ENCODE results near the gene NR2C1. TPM values are rescaled to one million over a fixed set of nuclear protein-coding genes. Genes with fewer than 3 reads are reported as not detected.
"Not testable (repeated sequence)": the region's sequence is repeated elsewhere in the genome, so short reads cannot be mapped to it uniquely, and the experiment has no call there.

NR2C1 gene
- total RNA-seq, 1 donor from 2014 or later: 28.5 TPM

DNA sequence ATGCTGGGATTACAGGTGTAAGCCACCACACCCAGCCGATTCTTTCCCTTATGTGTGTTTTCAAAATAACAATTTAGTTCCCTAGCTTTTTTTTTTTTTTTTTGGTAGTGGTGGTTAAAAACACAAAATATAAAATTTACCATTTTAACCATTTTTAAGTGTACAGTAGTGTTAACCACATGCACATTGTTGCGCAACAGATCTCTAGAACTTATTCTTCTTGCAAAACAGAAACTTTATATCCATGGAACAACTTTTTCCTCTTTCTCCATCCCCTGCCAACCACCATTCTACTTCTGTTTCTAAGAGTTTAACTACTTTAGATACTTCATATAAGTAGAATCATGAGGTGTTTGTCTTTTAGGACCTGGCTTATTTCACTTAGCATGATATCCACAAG lies 68.8 kb downstream of the NR2C1 start:
- intact Hi-C loops (cut with micrococcal nuclease): no loop called here

GRCh38 chr12:95003921-95004272 lies 69.5 kb downstream of the NR2C1 start:
- intact Hi-C loops (cut with micrococcal nuclease): loop anchor here (1.0 to 2.0 kb wide), 7 partner anchors 15 to 1327 kb away; partner anchors contain the start of genes CRADD, FGD6, METAP2 and NR2C1

DNA sequence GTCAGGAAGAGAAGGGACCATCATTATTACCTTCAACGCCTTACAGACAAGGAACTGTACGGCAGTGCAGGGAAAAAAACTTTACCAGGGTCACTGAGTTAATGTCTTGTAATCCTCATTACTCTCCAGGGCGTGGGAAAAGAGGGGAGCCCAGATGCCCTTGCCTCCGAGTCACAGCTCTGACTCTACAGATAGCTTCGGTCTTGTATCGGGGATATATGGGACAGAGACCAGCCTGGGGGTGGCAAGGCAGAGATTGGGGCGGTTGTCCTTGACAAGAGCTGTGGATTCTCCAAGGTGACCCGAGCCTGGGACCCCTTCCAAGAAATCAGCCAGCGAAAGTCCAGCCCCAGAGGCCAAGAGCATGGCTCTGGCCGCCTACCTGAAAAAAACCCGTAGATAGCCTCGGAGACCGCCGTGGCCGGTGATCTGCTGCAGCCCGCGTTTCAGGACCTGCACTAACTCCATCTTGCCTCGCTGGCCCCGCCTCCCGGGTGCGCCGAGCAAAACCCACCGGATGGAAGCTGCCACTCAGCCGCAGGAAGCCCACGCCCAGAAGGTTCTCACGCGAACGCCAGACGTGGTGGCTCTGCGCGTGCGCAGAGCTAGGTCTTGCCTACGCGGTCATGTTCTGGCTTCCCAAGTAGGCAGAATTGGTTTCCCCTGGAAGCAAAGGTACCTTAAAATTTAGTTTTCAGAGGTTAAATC lies 70.1 kb downstream of the NR2C1 start, which contains the start of gene NDUFA12:
TSS of gene NDUFA12 (minus strand) at position 485 of the 708 bp plus-strand sequence. CDS start at position 468, 17 bp downstream.
- intact Hi-C loops (cut with micrococcal nuclease): loop anchor here (1.0 to 2.0 kb wide), 7 partner anchors 15 to 1326 kb away; partner anchors contain the start of genes CRADD, FGD6, METAP2 and NR2C1

DNA sequence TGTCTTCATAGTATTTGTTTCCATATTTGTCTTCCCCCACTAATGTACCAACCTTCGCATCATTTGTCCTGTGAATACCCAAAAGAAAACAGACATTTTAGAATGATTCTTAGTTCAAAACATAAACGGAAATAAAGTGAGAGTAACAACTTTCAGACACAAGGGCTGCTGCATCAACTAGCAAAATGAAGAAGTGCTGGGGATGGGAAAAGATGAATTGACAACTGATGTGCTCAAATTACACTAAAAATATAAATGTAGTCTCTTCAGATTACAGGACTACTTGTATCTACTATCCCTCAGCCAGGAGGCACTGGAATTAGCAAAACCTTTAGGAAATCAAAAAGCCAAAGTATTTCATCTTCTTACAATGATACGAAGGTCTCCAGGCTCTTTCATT lies 70.7 kb downstream of the NR2C1 start:
- intact Hi-C loops (cut with micrococcal nuclease): loop anchor here (1.0 to 2.0 kb wide), 7 partner anchors 14 to 1325 kb away; partner anchors contain the start of genes CRADD, FGD6, METAP2 and NR2C1

DNA sequence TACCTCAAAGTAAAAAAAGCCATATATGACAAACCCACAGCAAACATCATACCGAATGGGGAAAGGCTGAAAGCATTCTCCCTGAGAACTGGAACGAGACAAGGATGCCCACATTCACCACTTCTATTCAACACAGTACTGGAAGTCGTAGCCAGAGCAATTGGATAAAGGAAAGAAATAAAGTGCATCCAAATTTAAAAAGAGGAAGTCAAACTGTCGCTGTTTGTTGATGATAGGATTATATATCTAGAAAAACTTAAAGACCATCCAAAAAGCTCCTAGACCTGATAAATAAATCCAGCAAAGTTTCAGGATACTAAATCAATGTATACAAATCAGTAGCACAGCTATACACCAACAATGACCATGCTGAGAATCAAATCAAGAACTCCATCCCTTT lies 75.1 kb downstream of the NR2C1 start:
- intact Hi-C loops (cut with micrococcal nuclease): no loop called here

DNA sequence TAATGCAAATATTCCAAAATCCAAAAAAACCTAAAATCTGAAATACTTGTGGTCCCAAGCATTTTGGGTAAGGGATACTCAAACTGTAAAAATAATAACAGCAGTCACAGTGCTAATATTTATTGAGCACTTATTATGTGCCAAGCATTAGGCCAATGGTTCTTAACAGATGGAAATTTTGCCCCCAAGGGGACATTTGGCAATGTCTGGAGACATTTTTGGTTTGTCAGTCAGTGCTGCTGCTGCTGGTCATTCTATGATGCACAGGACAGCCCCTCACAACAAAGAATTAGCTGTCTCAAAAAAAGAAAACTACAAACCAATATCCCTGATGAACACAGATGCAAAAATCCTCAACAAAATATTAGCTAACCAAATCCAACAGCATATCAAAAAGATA lies 75.7 kb downstream of the NR2C1 start:
- intact Hi-C loops (cut with micrococcal nuclease): no loop called here

DNA sequence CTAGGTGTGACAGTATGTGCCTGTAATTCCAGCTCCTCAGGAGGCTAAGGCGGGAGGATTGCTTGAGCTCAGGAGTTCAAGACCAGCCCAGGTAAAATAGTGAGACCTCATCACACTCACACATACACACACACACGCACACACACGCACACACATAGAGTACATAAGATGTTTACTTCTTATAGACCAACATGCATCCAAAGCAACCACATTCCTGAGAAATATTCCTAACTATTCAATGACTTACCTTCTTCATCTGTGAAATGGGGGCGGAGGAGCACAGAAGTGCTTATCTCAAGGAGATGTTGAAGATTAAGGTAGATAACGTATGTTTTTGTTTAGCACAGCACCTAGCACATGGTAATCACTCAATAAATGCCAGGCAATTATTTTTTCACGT lies 76.4 kb downstream of the NR2C1 start:
- intact Hi-C loops (cut with micrococcal nuclease): no loop called here

DNA sequence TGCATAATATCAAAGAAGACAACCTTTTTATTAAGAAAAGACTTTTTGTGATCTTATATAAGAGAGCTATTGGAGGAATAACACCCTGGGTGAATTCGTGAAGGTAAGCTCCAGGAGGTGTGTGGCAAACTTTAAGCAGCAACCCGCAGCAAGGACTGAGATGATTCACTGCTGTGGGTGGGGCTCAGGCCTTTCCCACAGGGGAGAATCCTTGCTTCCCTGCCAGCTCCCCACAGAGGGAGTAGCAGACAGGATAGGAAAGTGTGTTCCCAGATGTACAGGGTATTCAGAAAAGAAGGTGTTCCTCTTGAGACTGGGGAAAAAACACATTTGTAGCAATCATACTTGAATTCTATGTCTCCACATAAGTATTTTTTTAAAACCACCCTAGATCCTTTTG lies 79.1 kb downstream of the NR2C1 start:
- intact Hi-C loops (cut with micrococcal nuclease): no loop called here

DNA sequence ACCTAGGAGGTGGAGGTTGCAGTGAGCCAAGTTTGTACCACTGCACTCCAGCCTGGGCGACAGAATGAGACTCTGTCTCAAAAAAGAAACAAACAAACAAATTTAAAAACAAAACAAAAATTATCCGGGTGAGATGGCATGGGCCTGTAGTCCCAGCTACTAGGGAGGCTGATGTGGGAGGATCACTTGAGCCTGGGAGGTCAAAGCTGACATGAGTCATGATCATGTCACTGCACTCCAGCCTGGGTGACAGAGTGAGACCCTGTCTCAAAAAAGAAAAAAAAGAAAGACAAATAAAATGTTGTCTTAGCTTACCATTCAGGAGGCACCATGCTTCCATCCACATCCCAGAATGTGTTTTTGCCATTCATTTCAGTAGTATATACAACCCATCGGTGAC lies 79.6 kb downstream of the NR2C1 start:
- intact Hi-C loops (cut with micrococcal nuclease): not testable (repeated sequence)

DNA sequence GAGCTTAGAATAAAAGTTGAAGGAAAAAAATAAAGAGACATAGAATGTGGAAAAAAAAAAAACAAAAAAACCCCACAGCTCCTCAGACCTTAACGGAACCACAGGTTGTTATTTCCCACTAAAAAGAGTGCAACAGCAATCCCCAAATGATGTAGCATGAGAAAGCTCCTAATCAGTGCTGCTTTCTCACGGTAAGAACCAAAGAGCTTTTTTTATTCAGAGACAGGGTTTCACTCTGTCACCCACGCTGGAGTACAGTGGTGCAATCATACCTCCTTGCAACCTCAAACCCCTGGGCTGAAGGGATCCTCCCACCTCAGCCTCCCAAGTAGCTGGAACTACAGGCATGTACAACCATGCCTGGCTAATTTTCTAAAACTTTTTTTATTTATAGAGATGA lies 83.2 kb downstream of the NR2C1 start:
- intact Hi-C loops (cut with micrococcal nuclease): no loop called here

- intact Hi-C loops (cut with micrococcal nuclease): loop anchor here (2.0 kb wide), 1 partner anchor 14 kb away; the partner anchor contains the start of gene NDUFA12
Observed at GRCh38 chr12:94988471-94988870, 84.9 kb downstream of the NR2C1 start.

DNA sequence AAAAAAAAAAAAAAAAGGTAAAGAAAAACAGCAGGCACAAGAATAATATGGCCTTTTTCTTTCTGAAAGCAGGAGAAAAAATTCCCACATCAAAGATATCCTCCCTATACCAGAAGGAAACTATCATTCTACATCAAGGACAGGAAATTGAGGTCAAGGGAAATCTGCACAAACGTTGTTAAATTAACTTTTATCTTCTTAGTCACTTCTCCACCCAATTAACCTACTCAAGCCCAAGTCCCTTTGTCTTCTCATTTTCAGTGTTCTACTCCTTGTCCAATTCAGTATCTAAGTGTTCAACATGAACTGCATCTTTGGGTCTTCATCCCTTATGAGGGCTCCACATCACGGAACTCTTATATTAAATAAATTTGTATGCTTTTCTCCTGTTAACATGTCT lies 85.6 kb downstream of the NR2C1 start:
- intact Hi-C loops (cut with micrococcal nuclease): loop anchor here (2.0 kb wide), 1 partner anchor 15 kb away; the partner anchor contains the start of gene NDUFA12

DNA sequence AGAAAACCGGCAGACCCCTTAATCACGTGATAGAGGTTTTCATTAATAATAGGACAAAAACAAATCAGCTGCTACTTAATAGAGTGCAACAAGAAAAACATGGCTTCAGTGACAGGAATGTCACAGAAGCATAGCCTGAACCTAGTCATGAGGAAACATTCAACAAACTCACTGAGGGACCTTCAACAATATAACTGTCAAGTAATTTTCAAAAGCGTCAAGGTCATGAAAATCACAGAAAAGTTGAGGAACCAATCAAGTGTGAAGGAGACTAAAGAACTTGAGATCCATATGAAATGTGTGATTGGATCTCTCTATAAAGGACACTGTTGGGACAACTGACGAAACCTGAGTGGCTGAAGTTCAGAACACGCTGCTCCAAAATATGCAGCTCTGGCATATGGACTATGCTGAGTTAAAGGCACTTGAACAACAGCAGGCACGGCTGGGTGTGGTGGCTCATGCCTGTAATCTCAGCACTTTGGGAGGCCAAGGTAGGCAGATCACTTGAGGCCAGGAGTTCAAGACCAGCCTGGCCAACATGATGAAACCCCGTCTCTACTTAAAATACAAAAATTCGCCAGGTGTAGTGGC lies 86.2 kb downstream of the NR2C1 start:
- intact Hi-C loops (cut with micrococcal nuclease): no loop called here

DNA sequence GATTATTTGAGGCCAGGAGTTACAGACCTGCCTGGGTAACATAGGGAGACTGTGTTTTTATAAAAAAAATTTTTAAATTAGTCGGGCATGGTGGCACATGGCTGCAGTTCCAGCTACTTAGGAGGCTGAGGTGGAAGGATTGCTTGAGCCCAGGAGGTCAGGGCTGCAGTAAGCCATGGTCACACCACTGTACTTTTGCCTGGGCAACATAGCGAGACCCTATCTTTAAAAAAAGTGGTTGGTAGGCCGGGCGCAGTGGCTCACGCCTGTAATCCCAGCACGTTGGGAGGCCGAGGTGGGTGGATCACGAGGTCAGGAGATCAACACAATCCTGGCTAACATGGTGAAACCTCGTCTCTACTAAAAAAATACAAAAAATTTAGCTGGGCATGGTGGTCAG lies 88.3 kb downstream of the NR2C1 start:
- intact Hi-C loops (cut with micrococcal nuclease): not testable (repeated sequence)

DNA sequence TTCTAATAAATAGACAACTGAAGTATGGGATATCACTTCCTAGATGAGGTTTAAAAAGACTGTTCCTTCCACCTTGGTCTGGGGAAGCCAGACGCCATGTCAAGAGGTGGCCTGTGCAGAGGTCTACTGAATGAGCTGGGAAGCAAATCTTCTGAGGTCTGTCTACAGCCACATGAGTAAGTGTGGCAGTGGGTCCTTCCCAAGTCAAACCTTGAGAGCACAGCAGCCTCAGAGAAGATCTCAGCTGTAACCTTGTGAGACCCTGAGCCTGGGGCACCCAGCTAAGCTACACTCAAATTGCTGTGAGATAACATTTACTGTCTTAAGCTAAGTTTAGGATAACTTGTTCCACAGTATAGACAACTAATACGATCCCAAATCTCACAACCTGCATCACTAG lies 90.1 kb downstream of the NR2C1 start:
- intact Hi-C loops (cut with micrococcal nuclease): no loop called here

GRCh38 chr12:94982456-94982855 lies 91.0 kb downstream of the NR2C1 start:
- intact Hi-C loops (cut with micrococcal nuclease): no loop called here

- intact Hi-C loops (cut with micrococcal nuclease): loop anchor here (2.0 kb wide), 1 partner anchor 378 kb away; no protein-coding TSS in a partner anchor
Observed at GRCh38 chr12:94980577-94980976, 92.8 kb downstream of the NR2C1 start.

DNA sequence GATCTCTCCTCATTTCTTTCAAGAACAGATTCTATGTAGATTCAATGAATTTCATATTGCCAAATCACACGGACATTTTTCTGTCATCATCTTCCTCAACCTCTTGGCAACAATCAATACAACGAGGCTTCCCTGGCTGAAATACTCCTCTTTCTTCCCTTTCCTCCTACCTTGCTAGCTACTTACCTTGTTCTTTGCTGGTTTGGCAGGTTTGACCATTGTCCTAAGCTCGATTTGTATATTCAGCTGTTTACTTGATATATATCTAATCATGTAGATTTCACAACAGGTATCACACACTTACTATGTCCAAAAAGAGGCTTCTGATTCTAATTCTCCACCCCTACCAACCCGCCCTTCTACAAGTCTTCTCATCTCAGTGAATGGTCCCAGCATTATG lies 93.5 kb downstream of the NR2C1 start:
- intact Hi-C loops (cut with micrococcal nuclease): loop anchor here (2.0 kb wide), 1 partner anchor 377 kb away; no protein-coding TSS in a partner anchor

DNA sequence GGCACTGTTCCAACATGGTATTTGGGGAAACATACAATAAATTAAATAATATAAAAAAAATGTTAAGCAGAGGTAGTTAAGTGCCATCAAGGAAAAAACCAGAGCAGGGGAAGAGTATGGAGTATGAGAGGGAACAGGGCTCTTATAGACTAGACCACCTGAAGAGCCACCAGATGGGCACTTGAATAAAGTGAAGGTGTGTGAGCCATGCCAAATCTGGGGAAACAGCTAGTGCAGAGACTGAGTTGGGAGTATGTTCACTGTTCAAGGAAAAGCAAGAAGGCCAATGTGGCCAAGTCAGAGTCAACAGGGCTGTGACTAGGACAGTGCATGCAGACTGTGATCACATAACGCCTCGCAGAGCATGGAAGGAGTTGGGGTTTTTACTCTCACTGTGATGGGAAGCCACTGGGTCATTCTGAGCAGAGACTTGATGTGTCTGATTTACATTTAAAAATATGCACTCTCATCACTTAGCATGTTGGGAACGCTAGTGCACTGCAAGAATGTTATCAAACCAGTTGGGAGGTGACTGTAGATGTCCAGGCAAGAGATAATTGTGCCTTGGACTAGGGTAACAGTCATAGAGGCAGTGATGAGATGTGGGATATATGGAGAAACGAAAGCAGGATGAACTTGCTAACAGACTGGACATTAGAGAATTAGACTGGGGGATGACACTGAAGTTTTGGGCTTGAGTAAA lies 95.5 kb downstream of the NR2C1 start:
- intact Hi-C loops (cut with micrococcal nuclease): no loop called here

GRCh38 chr12:94973221-94973620 lies 100.2 kb downstream of the NR2C1 start:
- intact Hi-C loops (cut with micrococcal nuclease): no loop called here

DNA sequence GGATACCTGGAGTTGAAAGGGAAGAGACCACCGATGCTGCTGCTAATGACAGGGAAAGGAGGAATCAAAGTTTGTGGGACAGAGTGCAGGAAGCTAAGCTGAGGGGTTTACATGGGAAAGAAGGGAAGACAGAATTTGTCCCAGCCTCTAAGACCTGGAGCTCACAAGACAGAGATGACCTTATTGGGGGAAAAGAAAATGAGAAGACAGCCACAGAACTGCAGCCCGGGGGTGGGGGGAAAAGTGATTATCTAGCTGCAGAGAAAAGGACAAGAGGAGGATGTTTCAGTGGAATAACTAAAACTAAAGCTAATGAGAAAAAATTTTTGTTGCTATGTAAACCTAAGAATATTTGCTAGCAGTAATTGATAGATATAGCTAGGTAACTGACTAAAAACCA lies 100.6 kb downstream of the NR2C1 start:
- intact Hi-C loops (cut with micrococcal nuclease): no loop called here

- intact Hi-C loops (cut with micrococcal nuclease): no loop called here
Observed at GRCh38 chr12:94971923-94972322, 101.5 kb downstream of the NR2C1 start.

Measured in T-helper 2 cell treated with Interferon-gamma antibody and Interleukin-4, amounts not matched to agents 100 ng/mL and 5 ng/mL, for 36 hours (primary cell).